GM23248 (cell line): ENCODE measurements around the gene ANKRD6.

Experiments
- EZH2 ChIP-seq: fragments of 200-600 bp; sonication (generic); IDR thresholded peaks from 2 replicates; pipeline ENCODE4 v1.6.1; 2018; ENCODE audit warnings: antibody characterized with exemption, mild to moderate bottlenecking; ENCODE audit not compliant: insufficient read depth, poor library complexity, severe bottlenecking
- EZH2phosphoT487 ChIP-seq: fragments of 200-600 bp; sonication (generic); IDR thresholded peaks from 2 replicates; pipeline ENCODE4 v1.6.1; 2018; ENCODE audit warnings: antibody characterized with exemption, moderate library complexity, mild to moderate bottlenecking, low read depth; ENCODE audit not compliant: insufficient read depth

- TF ChIP-seq EZH2 = no peak
- TF ChIP-seq EZH2phosphoT487 = no peak
These were observed 45.3 kb upstream of the ANKRD6 start for GRCh38 chr6:89387516-89388201.
